22Rv1 (cell line): Measurements from ENCODE around the gene KCND2.

Experiments
- H3K27ac ChIP-seq: fragments of 450-650 bp; 2 replicates; pipeline ENCODE4 v1.5.1; 2017
- ZFX ChIP-seq: fragments of 450-650 bp; IDR thresholded peaks from 2 replicates; pipeline ENCODE4 v1.6.1; 2017; ENCODE audit warnings: antibody characterized with exemption, borderline replicate concordance
- TF ChIP-seq, protein P1 (sequence below): fragments of 450-650 bp; IDR thresholded peaks from 2 replicates; pipeline ENCODE4 v1.5.1; 2017; ENCODE audit warnings: mild to moderate bottlenecking

Gene KCND2

DNA sequence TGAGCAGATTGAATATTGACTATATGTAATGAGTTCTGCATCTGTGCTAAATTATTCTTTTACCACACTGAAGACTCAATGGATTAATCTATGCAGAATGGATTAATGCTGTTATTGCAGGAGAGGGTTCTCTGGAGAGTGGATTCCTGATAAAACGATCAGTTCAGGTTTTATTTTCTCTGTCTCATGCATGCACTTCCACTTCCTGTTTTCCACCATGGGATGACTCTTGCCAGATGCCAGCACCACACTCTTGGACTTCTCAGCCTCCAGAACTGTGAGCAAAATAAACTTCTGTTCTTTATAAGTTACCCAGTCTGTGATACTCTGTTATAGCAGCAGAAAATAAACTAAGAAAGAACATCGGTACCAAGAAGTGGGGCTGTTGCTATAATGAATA, 207.5 kb downstream of the KCND2 start:
- H3K27ac ChIP-seq: no peak overlapping the region
- no peak for TF ChIP-seq ZFX
- TF ChIP-seq, protein P1, sequence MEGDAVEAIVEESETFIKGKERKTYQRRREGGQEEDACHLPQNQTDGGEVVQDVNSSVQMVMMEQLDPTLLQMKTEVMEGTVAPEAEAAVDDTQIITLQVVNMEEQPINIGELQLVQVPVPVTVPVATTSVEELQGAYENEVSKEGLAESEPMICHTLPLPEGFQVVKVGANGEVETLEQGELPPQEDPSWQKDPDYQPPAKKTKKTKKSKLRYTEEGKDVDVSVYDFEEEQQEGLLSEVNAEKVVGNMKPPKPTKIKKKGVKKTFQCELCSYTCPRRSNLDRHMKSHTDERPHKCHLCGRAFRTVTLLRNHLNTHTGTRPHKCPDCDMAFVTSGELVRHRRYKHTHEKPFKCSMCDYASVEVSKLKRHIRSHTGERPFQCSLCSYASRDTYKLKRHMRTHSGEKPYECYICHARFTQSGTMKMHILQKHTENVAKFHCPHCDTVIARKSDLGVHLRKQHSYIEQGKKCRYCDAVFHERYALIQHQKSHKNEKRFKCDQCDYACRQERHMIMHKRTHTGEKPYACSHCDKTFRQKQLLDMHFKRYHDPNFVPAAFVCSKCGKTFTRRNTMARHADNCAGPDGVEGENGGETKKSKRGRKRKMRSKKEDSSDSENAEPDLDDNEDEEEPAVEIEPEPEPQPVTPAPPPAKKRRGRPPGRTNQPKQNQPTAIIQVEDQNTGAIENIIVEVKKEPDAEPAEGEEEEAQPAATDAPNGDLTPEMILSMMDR: no peak

GRCh38 chr7:120480930-120481329, 208.0 kb downstream of the KCND2 start:
- no peak for TF ChIP-seq ZFX
- TF ChIP-seq, protein P1: no peak
- no peak overlapping the region for H3K27ac ChIP-seq

- no peak for TF ChIP-seq ZFX
- TF ChIP-seq, protein P1: no peak
- no peak overlapping the region for H3K27ac ChIP-seq
These were observed 213.2 kb downstream of the KCND2 start for GRCh38 chr7:120486164-120486563.

GRCh38 chr7:120502132-120502531, 229.2 kb downstream of the KCND2 start:
- no peak for TF ChIP-seq ZFX
- TF ChIP-seq, protein P1: no peak
- no peak overlapping the region for H3K27ac ChIP-seq

- H3K27ac ChIP-seq: no peak overlapping the region
- TF ChIP-seq, protein P1: no peak
- no peak for TF ChIP-seq ZFX
These were observed 229.8 kb downstream of the KCND2 start for GRCh38 chr7:120502825-120503224.

DNA sequence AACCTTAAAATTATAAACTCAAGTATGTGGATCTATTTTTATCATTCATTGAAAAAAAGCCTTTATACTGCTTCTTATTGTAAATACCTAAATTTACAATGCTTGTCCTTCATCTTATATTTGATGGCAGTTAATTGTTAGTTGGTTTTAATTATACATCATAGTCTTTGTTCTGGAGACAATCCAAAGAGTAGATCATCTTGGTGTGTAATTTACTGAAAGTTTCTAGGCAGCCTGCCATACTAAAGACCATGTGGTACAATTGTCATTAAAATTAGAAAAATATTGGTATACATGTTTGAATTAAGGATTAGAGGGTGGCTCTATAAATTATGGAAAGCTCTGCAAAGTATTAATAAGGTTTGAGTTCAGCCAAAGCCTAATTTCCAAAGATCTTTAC, 231.4 kb downstream of the KCND2 start:
- TF ChIP-seq, protein P1: no peak
- no peak for TF ChIP-seq ZFX
- H3K27ac ChIP-seq: no peak overlapping the region

GRCh38 chr7:120505770-120506169, 232.8 kb downstream of the KCND2 start:
- TF ChIP-seq, protein P1: no peak
- no peak for TF ChIP-seq ZFX
- H3K27ac ChIP-seq: no peak overlapping the region
